Activated CD8-positive, alpha-beta memory T cell treated with anti-CD3 and anti-CD28 coated beads for 24 hours (primary cell): ENCODE measurements around the gene LRRC36.

ENCODE experiments used
- DNase-seq: peaks from one replicate; pipeline ENCODE4 v3.0.0-alpha.2; 2020

Gene LRRC36

DNA sequence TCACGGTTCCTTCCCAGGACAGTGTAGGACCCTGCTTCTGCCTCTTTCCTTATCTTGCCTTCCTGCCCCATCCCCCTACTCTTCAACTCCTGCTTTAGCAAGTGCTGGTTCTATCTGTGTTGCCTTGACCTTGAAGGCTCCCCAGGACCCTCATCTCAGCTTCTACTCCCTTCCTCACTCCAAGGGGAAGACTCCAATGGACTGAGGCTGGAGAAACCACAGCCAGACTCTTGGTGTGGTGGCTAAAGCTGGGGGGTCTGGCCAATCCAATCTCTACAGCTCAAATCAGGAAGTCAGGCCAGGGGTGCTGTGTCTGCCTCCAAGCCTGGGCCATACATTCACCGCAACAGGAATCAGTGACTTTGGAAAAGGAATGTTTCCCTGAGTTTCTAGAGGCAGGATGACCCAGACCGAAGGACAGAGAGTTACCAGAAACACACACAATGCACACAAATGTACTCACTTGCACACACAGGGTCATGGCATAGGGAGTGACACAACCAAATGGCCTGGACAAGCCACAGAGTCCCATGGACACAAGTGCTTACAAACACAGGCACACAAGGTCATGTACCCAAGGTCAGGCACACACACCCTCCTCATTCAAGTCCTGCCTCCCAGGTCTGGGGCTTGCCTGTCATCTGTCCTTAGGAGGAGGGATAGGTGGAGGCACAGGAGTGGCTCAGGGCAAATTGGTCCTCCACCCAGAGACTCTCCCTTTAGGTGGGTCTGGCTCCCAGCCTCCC is 102.6 kb downstream of the LRRC36 start:
- DNase-seq, result no peak

DNA sequence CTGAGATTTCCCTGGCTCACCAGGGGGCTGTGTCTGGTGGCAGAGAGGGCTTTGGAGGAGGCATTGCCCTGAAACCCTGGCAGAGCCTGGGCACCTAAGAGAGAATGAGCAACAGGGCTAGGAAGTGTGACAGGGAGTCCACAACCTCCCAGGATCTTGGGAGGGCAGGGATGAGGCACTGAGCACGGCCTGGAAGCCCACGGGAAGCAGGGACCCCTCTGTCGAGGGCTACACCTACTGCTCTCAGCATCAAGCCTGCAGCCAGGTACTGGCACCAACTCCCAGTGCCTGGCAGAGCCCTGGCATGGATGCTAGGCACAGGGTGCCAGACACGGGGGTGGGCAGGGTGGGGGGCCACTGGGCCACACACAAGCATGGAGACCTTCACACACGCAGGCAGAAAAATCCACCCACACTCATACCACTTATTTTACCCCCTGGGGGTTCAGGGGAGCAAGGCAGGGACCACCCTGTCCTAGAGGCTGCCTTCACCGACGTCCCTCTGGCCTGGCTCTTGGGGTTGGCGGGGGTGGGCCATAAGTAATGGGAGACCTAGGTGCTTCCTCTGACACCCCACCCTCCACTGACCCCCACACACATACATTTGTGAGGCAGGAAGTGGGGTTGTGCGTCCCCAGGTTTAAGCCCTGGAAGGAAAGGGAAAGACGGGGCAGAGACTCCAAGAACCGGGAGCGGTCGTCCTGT is 103.3 kb downstream of the LRRC36 start:
- DNase-seq, result no peak

DNA sequence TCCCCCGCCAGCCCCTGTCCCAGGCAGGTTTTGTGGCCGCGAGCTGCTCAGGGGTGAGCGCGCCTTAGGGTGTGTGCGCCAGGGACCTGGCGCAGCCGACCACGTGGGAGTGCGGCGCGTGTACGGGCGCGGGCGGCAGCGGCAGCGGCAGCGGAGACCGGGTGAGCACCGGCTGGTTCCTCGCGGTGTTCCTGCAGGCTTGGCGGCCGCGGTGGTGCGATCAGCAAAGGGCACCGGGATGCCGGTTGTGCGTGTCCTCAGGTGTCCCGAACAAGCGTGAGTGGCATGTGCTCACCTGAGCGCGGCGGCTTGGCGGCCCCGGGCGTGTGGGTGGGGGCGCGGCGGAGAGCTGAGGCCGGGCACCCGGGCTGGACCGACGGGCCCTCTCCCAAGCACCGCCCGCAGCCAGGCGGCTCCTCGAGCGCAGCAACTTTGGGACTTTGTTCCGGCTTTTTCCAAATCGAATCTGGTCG is 103.9 kb downstream of the LRRC36 start:
- peak; percentile 80 for DNase-seq

DNA sequence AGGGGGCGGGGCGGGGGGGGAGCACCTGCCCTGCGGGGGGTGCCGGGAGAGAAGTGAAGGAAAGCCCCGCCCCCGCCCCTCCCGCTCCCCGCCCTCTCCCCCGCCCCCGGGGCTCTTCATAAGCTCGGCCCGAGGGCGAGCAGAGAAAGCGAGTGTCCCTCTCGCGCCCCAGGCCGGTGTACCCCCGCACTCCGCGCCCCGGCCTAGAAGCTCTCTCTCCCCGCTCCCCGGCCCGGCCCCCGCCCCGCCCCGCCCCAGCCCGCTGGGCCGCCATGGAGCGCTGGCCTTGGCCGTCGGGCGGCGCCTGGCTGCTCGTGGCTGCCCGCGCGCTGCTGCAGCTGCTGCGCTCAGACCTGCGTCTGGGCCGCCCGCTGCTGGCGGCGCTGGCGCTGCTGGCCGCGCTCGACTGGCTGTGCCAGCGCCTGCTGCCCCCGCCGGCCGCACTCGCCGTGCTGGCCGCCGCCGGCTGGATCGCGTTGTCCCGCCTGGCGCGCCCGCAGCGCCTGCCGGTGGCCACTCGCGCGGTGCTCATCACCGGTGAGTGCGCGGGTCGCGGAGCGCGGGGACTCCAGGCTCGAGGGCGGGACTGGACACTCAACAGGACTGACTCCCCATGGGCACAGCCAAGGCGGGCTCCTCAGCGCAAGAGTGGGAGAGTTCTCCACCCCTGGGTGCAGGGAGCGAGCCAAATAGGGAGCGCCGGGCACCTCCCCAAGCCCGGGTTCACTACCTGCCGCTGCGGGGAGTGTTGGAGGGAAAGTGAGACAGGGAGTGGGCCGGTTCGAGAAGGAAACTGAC is 104.6 kb downstream of the LRRC36 start, which contains the start of gene HSD11B2:
Gene HSD11B2 (plus strand): TSS at position 145 of the 798 bp plus-strand sequence. CDS start 128 bp downstream, at position 273.
- peak; percentile 75 for DNase-seq

DNA sequence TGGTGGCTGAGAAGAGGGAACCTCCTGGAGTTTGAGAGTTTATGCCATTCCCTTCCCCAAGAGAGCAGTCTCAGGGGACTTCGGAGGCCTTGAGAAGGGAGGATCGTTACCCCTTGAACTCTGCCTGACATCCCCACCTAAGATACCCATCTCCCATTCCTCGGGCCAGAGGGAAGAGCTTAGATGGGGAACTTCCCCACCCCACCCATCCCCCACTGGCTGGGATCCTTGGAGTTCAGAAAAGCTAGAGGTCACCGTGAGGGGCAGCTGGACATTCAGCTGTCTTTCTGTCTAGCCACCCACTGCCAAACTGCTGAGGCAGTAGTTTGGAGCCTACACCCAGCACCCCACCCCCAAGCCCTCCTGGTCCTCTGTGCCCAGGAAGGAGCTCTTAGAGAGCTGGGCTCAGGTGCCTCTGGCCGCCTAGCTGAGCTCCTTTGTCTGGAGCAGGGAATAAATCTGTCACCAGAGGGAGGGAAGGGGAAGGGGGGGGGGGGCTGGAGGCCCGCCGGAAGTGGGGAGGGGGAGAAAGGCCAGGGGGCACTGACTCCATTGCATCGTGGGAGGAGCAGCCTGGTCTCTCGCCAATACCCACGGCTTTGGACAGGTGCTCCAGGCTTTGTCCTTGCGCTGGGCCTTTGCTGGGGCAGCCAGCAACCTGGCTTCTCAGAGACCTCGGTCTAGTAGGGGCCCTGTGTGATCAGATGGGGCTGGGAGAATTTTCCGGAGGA is 105.3 kb downstream of the LRRC36 start:
- DNase-seq, result no peak

DNA sequence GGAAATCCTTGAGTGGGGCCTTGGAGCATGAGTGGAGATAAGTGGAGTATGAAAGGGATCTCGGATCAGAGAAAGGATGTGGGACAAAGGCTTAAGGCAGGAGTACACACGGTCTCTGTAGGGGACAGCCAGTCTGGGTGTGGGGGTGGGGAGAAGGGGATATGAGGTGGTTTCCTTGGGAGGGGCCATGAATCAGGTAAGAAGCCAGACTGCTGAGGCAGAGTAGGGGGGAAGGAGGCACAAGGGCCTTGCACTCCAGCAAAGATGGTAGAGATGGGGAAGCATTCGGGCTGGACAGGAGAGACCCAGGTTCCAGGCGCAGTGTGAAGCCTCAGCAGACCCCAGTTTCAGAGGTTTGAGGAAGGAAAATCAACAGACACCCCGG is 105.9 kb downstream of the LRRC36 start:
- no peak for DNase-seq

DNA sequence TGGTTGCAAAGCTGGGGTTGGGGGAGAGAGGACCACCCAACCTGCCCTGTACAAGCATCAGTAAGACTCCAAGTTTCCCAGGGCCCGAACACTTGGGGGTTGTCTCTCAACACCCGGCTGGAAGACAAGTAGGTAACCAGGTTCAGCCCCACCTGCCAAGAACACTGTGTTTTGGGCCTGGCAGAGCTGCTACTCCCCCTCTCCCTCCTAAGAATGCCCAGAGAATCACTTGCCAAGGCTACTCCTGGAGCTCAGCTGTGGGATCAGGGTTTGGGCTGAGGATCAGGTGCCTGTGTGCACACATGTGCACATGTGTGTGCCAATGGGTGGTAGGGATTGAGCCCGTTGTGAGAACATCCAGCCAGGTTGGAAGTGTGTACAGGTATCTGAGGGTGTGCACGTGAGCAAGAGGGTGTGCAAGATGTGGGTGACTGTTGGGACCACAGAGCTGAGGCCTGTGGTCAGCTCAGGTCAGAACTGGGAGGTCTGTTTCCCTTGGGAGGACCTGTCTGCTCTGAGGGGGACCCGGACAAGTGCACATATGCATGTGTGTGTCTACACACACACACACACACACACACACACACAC is 106.6 kb downstream of the LRRC36 start:
- DNase-seq, result no peak
